T-helper 9 cell (primary cell): Measurements from ENCODE around the gene ZNF213.
A peak's percentile ranks its signal among the peaks of the same experiment; 100 is the strongest.

Experiments
- DNase-seq: peaks from one replicate; pipeline ENCODE4 v3.0.0-alpha.2; 2020
- total RNA-seq, 2 donors: gene quantifications; one replicate each; lab custom pipeline; 2026; lab: John Stamatoyannopoulos, UW

The ZNF213 gene
- 2.7 to 11.1 reads per million in 2 donors for total RNA-seq

GRCh38 chr16:3134338-3135125 is at the start of gene ZNF213:
TSS of gene ZNF213 (plus strand) at chr16:3135029. CDS start at chr16:3137281, 2,252 bp downstream.
- peak; percentile 84 for DNase-seq

GRCh38 chr16:3085868-3086595 is 48.8 kb upstream of the ZNF213 start:
- DNase-seq: no peak

- no peak for DNase-seq
Measured at GRCh38 chr16:3086596-3087242, 48.1 kb upstream of the ZNF213 start.

- DNase-seq: no peak
Measured at GRCh38 chr16:3087243-3088235, 47.3 kb upstream of the ZNF213 start.

- DNase-seq: no peak
Measured at GRCh38 chr16:3088450-3088849, 46.4 kb upstream of the ZNF213 start.

- DNase-seq: no peak
Measured at GRCh38 chr16:3088925-3089716, 45.7 kb upstream of the ZNF213 start.

GRCh38 chr16:3089717-3090592 is 44.9 kb upstream of the ZNF213 start:
- no peak for DNase-seq

GRCh38 chr16:3091551-3091950 is 43.3 kb upstream of the ZNF213 start:
- DNase-seq: no peak

GRCh38 chr16:3092501-3092941 is 42.3 kb upstream of the ZNF213 start:
- DNase-seq: no peak

- peak; percentile 40 for DNase-seq
Measured at GRCh38 chr16:3094289-3095027, 40.4 kb upstream of the ZNF213 start.

GRCh38 chr16:3095869-3096268 is 39.0 kb upstream of the ZNF213 start:
- peak; percentile 45 for DNase-seq

- DNase-seq: no peak
Measured at GRCh38 chr16:3096362-3096761, 38.5 kb upstream of the ZNF213 start.

- DNase-seq: no peak
Measured at GRCh38 chr16:3097266-3097665, 37.6 kb upstream of the ZNF213 start.

GRCh38 chr16:3098459-3099394 is 36.1 kb upstream of the ZNF213 start, which contains the start of gene ZSCAN10:
TSS of gene ZSCAN10 (minus strand) at chr16:3099294. CDS start at chr16:3092937, 6,357 bp downstream.
- DNase-seq: no peak

- DNase-seq: no peak
Measured at GRCh38 chr16:3099395-3099731, 35.5 kb upstream of the ZNF213 start.

- DNase-seq: peak; percentile 89
Measured at GRCh38 chr16:3099732-3100499, 34.9 kb upstream of the ZNF213 start.

- no peak for DNase-seq
Measured at GRCh38 chr16:3101018-3101840, 33.6 kb upstream of the ZNF213 start.
